SU-DHL-6 (cell line): ENCODE measurements around the gene FEZF2.

Source experiments
- H2AFZ ChIP-seq: fragments of 200-600 bp; sonication (generic); 2 replicates; pipeline ENCODE4 v1.6.1; 2014; ENCODE audit warnings: low read depth, mild to moderate bottlenecking, moderate library complexity, mixed read lengths, antibody characterized with exemption, low read length; ENCODE audit not compliant: severe bottlenecking
- H3F3A ChIP-seq: fragments of 200-600 bp; shearing (Covaris generic); 2 replicates; pipeline ENCODE4 v1.6.0; 2016; ENCODE audit warnings: antibody characterized with exemption, mild to moderate bottlenecking; ENCODE audit not compliant: insufficient read depth
- H3K27ac ChIP-seq: fragments of 200-600 bp; sonication (generic); 2 replicates; pipeline ENCODE4 v1.5.1; 2016; ENCODE audit warnings: low read depth, mild to moderate bottlenecking, low read length, moderate library complexity, mixed read lengths
- H3K27me3 ChIP-seq: fragments of 200-600 bp; sonication (generic), shearing (Covaris generic); 2 replicates; pipeline ENCODE4 v1.6.0; 2014; ENCODE audit warnings: mild to moderate bottlenecking, low read length
- H3K36me3 ChIP-seq: fragments of 200-600 bp; sonication (generic); 2 replicates; pipeline ENCODE4 v1.6.1; 2014; ENCODE audit warnings: mild to moderate bottlenecking, low read length, mixed read lengths
- H3K4me2 ChIP-seq: fragments of 300-600, 200-600 bp; shearing (Covaris generic), sonication (generic); 2 replicates; pipeline ENCODE4 v1.6.0; 2014; ENCODE audit warnings: low read length, low read depth, mild to moderate bottlenecking; ENCODE audit not compliant: poor library complexity, severe bottlenecking
- H3K4me3 ChIP-seq: fragments of 200-600 bp; sonication (generic); 2 replicates; pipeline ENCODE4 v1.5.1; 2014; ENCODE audit warnings: antibody characterized with exemption, low read length, mild to moderate bottlenecking, mixed read lengths; ENCODE audit not compliant: insufficient read depth, poor library complexity, severe bottlenecking
- H3K79me2 ChIP-seq: fragments of 200-600 bp; sonication (generic); 2 replicates; pipeline ENCODE4 v1.6.1; 2014; ENCODE audit warnings: mild to moderate bottlenecking, low read length, moderate library complexity; ENCODE audit not compliant: insufficient read depth
- H3K9ac ChIP-seq: fragments of 200-600 bp; sonication (generic); 2 replicates; pipeline ENCODE4 v1.7.0; 2014; ENCODE audit warnings: mild to moderate bottlenecking, low read length
- H3K9me2 ChIP-seq: fragments of 200-600 bp; sonication (generic); replicated peaks from 2 replicates; pipeline ENCODE4 v1.6.1; 2014; ENCODE audit warnings: low read length; ENCODE audit not compliant: insufficient read depth
- H3K9me3 ChIP-seq: fragments of 200-600 bp; sonication (generic); 2 replicates; pipeline ENCODE4 v1.6.1; 2014; ENCODE audit warnings: low read length, mixed read lengths; ENCODE audit not compliant: insufficient read depth
- H4K20me1 ChIP-seq: fragments of 200-600 bp; sonication (generic); 2 replicates; pipeline ENCODE4 v1.6.1; 2014; ENCODE audit warnings: low read depth, mild to moderate bottlenecking, antibody characterized with exemption, low read length, moderate library complexity, mixed read lengths
- CTCF ChIP-seq: fragments of 200-600 bp; sonication (generic); IDR thresholded peaks from one replicate; pipeline ENCODE4 v1.5.1; 2017; ENCODE audit warnings: antibody characterized with exemption, mild to moderate bottlenecking, low read length, moderate library complexity; ENCODE audit not compliant: insufficient read depth, poor library complexity, severe bottlenecking
- EZH2phosphoT487 ChIP-seq: fragments of 200-600 bp; sonication (generic), shearing (Covaris generic); conservative IDR thresholded peaks from 2 replicates; pipeline ENCODE4 v1.6.1; 2018; ENCODE audit warnings: mild to moderate bottlenecking, antibody characterized with exemption, low read length, moderate library complexity, mixed read lengths

The FEZF2 gene

GRCh38 chr3:62332017-62332416 is 41.3 kb downstream of the FEZF2 start:
- H3K4me3 ChIP-seq, result no peak overlapping the region
- no peak overlapping the region for H2AFZ ChIP-seq
- no peak overlapping the region for H3K9ac ChIP-seq
- no peak overlapping the region for H3K4me2 ChIP-seq
- H3K9me2 ChIP-seq, result no peaks in the 10 kb centered on the region
- no peaks in the 10 kb centered on the region; the same call in 1 of the 2 replicates for H4K20me1 ChIP-seq
- H3F3A ChIP-seq, result no peaks in the 10 kb centered on the region
- H3K36me3 ChIP-seq, result no peaks in the 10 kb centered on the region
- H3K27me3 ChIP-seq, result no peaks in the 10 kb centered on the region
- TF ChIP-seq CTCF, result no peak
- TF ChIP-seq EZH2phosphoT487, result no peak
- no peaks in the 10 kb centered on the region for H3K79me2 ChIP-seq
- H3K9me3 ChIP-seq, result no peaks in the 10 kb centered on the region
- no peak overlapping the region for H3K27ac ChIP-seq

- no peak overlapping the region for H3K4me3 ChIP-seq
- TF ChIP-seq EZH2phosphoT487, result no peak
- TF ChIP-seq CTCF, result no peak
- H3K9ac ChIP-seq, result no peak overlapping the region
- no peaks in the 10 kb centered on the region for H4K20me1 ChIP-seq
- H3K36me3 ChIP-seq, result no peaks in the 10 kb centered on the region
- H3K27me3 ChIP-seq, result no peaks in the 10 kb centered on the region
- no peak overlapping the region for H2AFZ ChIP-seq
- no peak overlapping the region for H3K27ac ChIP-seq
- no peaks in the 10 kb centered on the region for H3F3A ChIP-seq
- no peaks in the 10 kb centered on the region for H3K9me3 ChIP-seq
- no peaks in the 10 kb centered on the region for H3K9me2 ChIP-seq
- no peak overlapping the region for H3K4me2 ChIP-seq
- H3K79me2 ChIP-seq, result no peaks in the 10 kb centered on the region
Observed at GRCh38 chr3:62329971-62330370, 43.4 kb downstream of the FEZF2 start.

- Histone ChIP-seq H3K27ac (no peak overlapping the region), H3K36me3 (no peaks in the 10 kb centered on the region), H4K20me1 (no peaks in the 10 kb centered on the region), H3K27me3 (no peaks in the 10 kb centered on the region), H2AFZ (no peak overlapping the region), H3K9ac (no peak overlapping the region), H3K4me3 (no peak overlapping the region), H3K9me2 (no peaks in the 10 kb centered on the region), H3F3A (no peaks in the 10 kb centered on the region), H3K9me3 (no peaks in the 10 kb centered on the region), H3K79me2 (no peaks in the 10 kb centered on the region), H3K4me2 (no peak overlapping the region)
- no peak for TF ChIP-seq CTCF
- no peak for TF ChIP-seq EZH2phosphoT487
Observed at GRCh38 chr3:62325896-62326295, 47.5 kb downstream of the FEZF2 start.
